Stromal cell of bone marrow (primary cell): Measurements from ENCODE around the gene SNIP1.
"Not testable (repeated sequence)": the region's sequence is repeated elsewhere in the genome, so short reads cannot be mapped to it uniquely, and the experiment has no call there.

ENCODE experiments used
- DNase-seq: peaks from one replicate; pipeline ENCODE4 v3.0.0-alpha.2; 2012; ENCODE audit warnings: low read depth

Gene SNIP1

GRCh38 chr1:37559080-37559479 is 5.0 kb upstream of the SNIP1 start:
- DNase-seq, result no peak

- no peak for DNase-seq
Observed at GRCh38 chr1:37558411-37558810, 4.3 kb upstream of the SNIP1 start.

GRCh38 chr1:37557402-37557801 is 3.3 kb upstream of the SNIP1 start:
- no peak for DNase-seq

- peak; percentile 79 for DNase-seq
Observed at GRCh38 chr1:37556712-37557196, 2.7 kb upstream of the SNIP1 start, which contains the start of gene DNALI1. Gene DNALI1, plus strand, starts transcription at chr1:37556940. Its CDS starts 55 bp downstream, at chr1:37556995.

GRCh38 chr1:37553598-37553926 is 531 bp downstream of the SNIP1 start:
- no peak for DNase-seq

GRCh38 chr1:37549341-37549740 is 4.8 kb downstream of the SNIP1 start:
- no peak for DNase-seq

DNA sequence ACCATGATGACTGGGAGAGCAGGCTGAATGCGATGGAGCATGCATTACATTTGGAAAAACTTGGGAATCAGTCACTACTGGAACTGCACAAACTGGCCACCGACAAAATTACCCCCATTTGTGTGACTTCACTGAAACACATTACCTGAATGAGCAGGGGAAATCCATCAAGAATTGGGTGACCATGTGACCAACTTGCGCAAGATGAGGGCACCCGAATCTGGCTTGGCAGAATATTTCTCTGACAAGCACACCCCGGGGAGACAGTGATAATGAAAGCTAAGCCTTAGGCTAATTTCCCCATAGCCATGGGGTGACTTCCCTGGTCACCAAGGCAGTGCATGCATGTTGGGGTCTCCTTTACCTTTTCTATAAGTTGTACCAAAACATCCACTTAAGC is 9.1 kb downstream of the SNIP1 start:
- DNase-seq, result no peak

DNA sequence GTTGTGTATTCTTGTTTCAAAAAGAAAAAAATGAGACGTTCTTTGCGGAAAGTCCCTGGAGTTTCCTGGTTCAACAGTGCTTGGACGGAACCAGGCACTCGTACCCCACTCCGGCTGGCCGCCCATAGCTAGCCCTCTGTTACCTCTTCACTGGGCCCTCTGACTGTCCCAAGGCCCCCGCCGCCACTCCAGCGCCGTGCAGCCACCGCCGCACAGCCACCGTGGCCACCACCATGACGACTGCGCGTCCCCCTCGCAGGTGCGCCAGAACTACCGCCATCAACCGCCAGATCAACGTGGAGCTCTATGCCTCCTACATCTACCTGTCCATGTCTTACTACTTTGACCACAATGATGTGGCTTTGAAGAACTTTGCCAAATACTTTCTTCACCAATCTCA is 9.6 kb downstream of the SNIP1 start:
- no peak for DNase-seq

GRCh38 chr1:37540036-37540785 is 13.9 kb downstream of the SNIP1 start:
- DNase-seq, result no peak

- not testable (repeated sequence) for DNase-seq
Observed at GRCh38 chr1:37539154-37539553, 14.9 kb downstream of the SNIP1 start.

DNA sequence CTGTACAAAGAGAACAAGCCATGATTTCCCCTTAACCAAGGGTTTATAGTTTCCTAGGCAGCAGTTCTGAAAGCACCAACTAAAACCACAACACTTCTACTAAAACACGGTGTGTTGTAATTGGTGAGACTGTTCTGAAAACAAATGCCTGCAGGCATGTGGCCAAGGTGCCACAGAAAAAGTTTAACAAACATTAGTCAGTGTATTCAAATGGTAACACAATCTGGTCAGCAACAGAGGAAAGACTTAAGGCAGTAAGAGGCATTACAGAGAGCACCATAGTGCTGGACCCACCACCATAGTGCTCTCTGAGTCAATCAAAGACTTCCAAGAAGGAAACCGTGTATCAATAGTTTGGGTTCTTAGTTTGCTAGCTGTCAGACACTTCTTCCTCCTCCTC is 16.7 kb downstream of the SNIP1 start:
- DNase-seq, result peak; percentile 42

DNA sequence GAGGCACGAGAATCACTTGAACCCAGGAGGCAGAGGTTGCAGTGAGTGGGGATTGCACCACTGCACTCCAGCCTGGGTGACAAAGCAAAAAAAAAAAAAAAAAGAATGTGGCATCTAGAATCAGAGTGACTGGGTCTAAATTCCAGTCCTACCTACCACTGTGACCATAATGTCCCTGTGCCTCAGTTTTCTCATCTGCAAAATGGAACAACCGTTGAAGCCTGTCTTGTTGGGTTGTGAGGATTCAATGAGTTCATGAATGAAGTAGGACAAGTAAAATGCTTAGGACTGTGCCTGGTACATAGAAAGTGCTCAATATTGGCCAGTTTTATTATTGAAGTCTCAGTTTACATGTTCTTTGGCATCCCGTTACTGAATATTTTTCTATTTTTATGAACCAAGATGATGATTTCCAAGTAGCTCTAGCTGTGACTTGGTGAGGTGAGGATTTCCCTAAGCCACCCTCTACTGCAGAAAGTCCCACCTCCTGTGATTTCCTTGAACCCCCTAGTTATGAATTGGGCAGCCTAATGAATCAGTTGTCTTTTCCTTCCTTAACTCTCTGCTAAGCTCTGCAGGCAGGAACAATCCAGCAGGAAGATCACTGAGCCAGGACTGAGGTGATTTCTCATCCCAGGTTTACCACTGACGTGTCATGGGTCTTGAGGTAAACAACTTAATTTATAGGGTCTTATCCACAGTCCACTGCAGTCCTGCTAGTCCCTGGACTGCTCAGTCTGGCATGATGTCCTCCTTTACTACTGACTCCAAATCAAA is 20.6 kb downstream of the SNIP1 start:
- DNase-seq, result no peak

DNA sequence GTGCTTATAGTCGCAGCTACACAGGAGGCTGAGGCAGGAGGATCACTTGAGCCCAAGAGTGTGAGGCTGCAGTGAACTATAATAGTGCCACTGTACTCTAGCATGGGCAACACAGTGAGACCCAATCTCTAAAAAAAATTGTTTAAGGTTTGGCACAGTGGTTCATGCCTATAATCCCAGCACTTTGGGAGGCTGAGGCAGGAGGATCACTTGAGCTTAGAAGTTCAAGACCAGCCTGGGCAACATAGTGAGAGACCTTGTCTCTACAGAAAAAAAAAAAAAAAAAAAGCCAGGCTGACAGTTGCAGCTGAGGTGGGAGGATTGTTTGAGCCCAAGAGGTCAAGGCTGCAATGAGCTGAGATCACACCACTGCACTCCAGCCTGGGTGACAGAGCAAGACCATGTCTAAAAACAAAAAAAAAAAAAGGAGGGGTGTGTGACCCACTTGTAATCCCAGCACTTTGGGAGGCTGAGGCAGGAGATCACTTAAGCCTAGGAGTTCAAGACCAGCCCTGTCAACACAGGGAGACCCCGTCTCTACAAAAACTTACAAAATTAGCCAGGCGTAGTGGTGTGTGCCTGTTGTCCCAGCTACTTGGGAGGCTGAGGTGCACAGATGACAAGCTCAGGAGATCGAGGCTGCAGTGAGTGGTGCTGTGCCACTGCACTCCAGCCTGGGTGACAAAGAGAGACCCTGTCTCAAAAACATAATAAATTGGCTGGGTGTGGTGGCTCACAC is 21.5 kb downstream of the SNIP1 start:
- not testable (repeated sequence) for DNase-seq

- not testable (repeated sequence) for DNase-seq
Observed at GRCh38 chr1:37529888-37530287, 24.2 kb downstream of the SNIP1 start.

DNA sequence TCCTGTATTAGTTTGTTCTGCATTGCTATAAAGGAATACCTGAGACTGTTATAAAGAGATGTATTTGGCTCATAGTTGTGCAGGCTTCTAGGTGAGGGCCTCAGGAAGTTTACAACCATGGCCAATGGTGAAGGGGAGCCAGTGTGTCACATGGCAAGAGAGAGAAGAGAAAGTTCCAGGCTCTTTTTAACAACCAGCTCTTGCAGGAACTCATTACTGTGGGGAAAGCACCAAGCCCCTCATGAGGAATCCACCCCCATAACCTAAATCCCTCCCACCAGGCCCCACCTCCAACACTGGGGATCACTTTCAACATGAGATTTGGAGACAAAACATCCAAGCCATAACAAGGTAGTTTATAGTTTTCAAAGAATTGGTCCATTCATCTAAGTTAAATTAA is 34.5 kb downstream of the SNIP1 start:
- DNase-seq, result no peak

DNA sequence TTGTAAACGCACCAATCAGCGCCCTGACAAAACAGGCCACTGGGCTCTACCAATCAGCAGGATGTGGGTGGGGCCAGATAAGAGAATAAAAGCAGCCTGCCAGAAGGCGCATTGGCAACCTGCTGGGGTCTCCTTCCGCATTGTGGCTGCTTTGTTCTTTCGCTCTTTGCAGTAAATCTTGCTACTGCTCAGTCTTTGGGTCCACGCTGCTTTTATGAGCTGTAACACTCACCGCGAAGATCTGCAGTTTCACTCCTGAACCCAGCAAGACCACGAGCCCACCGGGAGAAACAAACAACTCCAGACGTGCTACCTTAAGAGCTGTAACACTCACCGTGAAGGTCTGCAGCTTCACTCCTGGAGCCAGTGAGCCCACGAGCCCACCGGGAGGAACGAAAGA is 35.2 kb downstream of the SNIP1 start:
- DNase-seq, result not testable (repeated sequence)

DNA sequence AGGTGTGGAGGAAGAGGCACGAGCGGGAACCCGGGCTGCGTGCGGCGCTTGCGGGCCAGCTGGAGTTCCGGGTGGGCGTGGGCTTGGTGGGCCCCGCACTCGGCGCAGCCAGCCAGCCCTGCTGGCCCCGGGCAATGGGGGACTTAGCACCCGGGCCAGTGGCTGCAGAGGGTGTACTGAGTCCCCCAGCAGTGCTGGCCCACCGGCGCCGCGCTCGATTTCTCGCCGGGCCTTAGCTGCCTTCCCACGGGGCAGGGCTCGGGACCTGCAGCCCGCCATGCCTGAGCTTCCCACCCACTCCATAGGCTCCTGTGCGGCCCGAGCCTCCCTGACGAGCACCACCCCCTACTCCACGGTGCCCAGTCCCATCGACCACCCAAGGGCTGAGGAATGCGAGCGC is 35.9 kb downstream of the SNIP1 start:
- not testable (repeated sequence) for DNase-seq

DNA sequence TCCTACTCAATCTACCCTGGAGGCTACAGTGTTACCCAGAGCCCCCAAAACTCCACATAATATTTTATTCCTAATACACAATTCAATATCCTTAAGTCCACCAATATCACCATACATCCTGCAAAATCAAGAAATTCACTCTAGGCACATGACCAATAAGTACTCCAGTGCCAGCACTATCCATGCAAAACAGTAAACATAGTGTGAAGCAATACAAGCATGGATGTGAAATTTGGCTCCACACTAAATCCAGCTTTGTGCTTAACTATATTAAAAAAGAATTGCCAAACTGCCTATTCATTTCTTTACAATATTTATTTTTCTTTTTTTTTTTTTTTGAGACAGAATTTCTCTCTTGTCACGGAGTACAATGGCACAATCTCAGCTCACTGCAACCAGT is 36.5 kb downstream of the SNIP1 start:
- no peak for DNase-seq

- DNase-seq, result no peak
Observed at GRCh38 chr1:37515185-37516034, 38.7 kb downstream of the SNIP1 start.

- DNase-seq, result peak; percentile 60
Observed at GRCh38 chr1:37514350-37515184, 39.5 kb downstream of the SNIP1 start, which contains the start of gene MEAF6. Gene MEAF6, minus strand, starts transcription at chr1:37514766. Its CDS starts 20 bp downstream, at chr1:37514746.
